ENCODE results near the gene GFOD2. TPM values are rescaled to one million over a fixed set of nuclear protein-coding genes. Genes with fewer than 3 reads are reported as not detected.

The GFOD2 gene
- total and polyA plus RNA-seq, 2 of the 8 experiments (the other 6 are each of a cell fraction or from before 2014, with no cell fraction given) = 21.4 to 33.2 TPM

- TF ChIP-seq GTF2F1 (IDR thresholded peaks at IDR 0.05; ENCODE audit: borderline replicate concordance, low read depth, low read length) = no peak
These were observed 54.2 kb downstream of the GFOD2 start (continued) for GRCh38 chr16:67664871-67665270.

All from H1 (cell line).